HUDEP-2 (cell line): Measurements from ENCODE around the gene ALK.

ENCODE experiments used
- DNase-seq, 76 experiments: peaks; one replicate each; lab custom pipeline; 2025; ENCODE audit not compliant: unreplicated experiment in 76 of 76; lab: John Stamatoyannopoulos, UW

Gene ALK

DNA sequence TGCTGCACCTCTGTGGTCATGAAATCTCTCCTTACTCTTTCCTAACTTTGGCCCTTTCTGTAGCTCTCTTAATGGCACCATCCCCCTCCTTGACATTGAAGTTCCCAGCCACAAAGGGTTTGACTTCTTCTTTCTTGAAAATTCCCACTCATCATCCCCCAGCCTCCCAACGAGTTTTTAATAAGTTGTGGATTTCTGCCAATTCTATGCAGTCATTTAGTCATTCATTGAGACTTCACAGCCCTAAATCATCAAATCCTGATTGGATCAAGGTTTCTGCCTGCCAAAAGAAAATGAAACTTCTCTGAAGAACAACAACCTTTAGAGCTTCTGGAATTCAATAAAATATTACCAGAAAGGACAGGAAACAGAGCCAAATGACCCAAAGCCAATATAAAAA is 451.9 kb downstream of the ALK start:
- DNase-seq = no peak

DNA sequence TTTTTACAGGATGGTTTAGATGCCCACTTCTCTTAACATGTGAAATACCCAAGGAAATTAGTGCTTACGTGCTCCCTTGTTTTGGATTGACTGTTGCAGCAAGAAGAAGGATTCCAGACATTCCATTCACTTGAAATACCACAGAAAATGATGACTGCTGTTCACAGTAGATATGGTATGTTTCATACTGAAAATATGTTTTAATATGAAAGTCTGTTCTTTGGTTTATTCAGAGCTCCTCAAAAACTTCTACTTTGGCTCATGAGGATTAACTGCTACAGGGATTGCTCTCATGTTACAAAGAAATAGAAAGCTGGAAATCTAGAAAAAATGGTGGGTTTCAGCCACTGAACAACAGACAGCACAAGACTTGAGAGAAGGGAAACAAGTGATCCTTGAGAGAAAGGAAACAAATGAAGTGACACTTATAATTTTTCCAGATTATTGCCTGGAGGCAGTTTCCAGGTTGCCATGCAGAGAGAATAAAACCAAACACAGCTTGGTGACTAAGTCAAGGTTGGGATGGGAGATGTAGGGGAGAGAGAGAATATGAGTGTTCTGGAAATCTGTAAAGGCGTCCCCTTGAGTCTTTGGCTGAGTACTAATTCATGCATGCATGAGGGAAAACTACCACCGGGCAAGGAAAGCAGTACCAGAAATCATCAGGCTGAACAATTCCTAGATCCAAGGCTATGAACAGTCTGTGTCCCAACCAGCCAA is 458.0 kb downstream of the ALK start:
- no peak for DNase-seq

DNA sequence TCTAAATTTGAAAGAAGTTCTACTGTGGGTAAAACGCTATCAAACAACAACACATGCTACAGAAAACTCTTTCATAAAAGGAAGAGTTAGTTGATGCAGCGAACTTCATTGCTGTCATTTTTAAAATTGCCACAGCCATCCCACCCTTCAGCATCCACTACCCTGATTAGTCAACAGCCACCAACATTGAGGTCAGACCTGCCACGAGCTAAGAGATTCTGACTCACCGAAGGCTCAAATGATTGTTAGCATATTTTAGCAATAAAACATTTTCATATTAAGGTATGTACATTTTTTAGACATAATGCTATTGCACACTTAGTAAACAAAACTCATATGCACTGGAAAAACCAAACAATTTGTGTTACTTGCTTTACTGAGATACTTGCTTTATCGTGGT is 459.1 kb downstream of the ALK start:
- DNase-seq = no peak

DNA sequence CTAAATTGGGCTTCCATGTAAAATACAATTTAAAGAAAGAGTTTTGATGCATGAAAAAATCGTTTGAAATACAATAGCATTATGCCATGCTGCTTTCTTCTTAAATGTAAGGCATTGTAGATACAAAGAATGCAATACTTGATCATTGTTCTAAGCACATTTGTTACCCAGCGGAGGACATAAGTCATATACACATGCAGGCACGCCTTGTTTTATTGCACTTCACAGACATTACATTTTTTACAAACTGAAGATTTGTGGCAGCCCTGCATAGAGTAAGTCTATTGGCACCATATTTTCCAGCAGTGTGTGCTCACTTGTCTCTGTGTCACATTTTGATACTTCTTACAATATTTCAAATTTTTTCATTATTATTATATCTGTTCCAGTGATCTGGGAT is 461.2 kb downstream of the ALK start:
- no peak for DNase-seq

DNA sequence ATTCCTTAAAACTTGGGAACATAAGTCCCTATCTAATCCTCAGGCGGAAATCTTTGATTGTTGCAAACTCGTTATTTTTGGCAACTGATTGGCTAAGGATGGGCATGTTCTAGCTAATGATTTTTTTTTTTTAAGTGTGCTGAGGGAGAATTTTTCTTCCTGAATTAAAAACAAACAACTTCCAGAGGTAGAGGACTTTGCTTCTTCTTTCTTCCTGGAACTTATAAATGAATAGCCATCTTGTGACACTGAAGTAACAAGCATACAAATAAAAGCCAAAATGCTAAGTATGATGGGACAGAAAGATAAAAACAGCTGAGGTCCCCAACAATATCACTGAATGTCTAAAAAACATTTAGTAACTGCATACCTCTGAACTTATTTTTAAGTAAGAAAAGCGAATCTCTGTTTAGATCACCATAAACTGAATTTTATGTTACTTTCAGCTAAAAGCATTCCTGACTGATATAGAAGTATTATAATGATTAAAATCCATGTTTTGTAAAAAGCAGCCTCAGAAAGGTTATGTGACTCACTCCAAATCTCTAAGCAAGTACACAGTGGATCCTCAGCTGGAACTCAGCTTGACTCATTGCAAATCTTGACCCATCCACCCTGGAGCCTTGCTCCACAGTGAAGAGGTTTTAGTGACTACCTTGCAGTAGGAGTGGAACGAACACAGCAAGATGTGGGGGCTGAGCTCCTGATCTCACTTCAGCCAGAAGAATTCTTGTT is 461.8 kb downstream of the ALK start:
- no peak for DNase-seq

DNA sequence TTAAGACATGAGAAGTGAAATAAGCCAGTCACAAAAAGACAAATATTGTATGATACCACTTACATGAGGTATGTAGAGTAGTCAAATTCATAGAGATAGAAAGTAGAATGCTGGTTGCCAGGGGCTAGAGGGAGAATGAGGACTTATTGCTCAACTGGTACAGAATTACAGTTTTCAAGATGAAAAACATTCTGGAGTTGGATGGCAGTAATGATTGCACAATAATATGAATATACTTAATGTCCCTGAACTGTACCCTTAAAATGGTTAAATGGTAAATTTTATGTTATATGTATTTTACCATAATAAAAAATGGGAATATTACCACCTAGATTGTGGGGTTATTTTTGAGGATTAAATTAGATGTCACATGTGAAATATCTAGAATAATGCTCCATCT is 465.0 kb downstream of the ALK start:
- no peak for DNase-seq

DNA sequence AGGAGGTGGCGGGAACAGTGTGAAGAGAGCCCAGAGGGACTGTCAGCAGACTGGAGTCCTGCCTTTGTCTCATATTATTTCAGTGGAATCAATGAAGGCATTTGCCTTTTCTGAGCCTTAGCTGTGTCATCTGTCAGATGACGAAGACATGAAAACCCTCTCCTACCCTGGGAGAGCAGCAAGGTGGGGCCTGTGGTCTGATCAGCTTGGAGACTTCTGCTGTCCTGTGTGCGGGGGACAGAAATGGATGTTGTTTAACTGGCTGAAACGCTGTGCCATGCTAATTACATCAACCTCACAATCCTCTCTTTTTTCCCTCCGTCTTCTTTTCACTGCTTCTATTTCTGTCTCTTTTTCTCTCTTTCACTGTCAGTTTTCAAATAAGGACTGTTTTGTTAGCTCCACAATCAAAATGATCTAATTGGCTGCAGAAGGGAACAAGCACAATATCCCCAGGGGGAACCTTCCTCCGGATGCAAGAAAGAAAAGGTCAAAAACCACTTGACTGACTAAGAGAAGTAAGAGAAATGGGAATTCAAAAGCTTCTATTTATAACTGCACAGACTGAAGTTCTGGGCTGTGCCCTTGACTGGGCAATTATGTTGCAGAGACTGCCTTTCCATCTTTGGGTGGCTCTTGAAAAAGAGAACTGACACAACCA is 466.1 kb downstream of the ALK start:
- no peak for DNase-seq

DNA sequence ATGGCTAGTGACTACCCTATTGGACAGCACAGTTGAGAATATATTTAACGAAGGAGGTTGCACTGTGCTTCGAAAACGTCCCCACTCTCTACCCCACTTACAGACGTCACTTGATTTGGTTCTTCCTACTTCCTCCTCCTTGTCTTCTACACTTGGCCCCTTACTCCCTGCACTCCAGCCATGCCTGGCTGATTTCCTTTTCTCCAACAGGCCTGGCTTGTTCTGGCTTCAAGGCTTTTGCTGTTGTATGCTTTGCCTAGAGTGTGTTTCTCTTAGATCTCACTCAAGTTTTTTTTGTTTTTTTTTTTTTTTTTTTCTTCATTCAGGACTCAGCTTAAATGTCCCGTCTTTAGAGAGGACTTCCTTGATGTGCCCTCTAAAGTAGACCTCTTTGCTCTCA is 469.4 kb downstream of the ALK start:
- no peak for DNase-seq

DNA sequence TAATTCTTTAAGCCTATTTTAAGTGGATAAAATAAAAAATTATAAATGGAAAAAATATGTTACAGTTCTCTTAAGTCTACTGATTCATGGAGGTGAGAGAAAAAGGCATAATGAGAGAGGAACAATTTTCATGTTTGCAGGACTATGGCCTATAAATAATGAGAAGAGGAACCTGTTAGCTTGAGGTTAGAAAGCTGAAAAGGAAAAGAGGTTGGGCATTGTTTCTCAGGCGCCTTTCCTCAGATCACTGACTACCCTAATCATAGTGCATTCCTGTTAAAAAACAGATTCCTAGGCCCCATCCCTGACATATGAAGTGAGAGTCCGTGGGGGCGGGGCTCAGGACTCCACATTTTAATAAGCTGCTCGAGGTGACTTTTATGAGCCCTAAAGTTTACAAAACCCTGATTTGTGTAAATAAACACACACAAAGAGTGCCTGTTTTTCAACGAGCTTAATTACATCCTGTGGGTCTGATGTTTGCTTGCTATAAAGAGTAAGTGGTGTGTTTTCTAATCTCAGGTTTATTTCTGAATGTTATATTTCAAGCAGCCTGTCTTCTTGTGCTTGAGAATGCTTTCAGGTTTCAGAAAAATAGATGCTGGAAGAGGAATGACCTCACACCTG is 470.7 kb downstream of the ALK start:
- no peak for DNase-seq

DNA sequence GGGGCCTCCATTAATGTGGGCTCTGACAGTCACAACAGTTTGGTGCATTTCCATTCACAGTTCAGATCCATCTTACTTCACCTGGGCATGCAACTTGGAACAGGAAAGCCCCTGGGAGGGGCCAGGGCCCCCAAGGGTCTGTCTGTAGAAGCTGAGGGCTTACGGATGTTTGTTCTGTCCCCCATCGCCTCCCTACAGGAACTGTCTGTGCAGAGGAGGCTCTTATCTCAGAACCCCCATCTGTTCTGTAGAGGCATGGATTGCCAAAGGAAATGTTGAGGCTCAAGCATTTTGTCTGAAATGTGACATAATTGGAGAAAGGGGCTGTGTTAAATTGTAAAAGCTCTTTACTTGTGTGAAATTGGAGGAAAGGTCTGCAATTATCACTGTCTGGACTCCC is 471.9 kb downstream of the ALK start:
- DNase-seq = no peak

DNA sequence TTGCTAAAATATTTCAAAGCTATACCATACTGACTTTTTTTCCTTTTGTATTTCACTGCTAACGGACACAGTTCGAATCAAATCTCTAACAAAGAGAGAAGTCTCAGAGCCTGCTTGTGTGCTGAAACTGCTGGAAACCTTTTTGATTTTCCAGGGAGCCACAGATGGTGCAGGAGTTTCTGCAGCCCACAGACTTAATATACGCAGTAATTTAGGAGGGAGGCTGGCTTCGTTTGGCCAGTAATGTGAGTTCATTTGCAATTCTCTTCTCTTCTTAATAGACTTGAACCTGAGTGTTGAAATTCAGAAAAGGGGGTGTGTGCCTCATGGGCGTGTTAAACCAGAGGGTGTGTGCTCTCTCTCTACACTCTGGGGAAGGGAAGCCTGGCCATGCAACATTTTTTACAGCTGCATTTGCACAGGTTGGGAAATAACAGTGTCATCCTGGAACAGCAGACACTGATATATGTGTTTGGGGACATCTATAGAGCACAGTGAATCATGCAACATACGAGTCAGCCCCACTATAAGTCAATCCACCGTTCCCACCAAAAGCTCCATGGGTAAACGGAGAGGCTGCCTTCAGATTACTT is 473.2 kb downstream of the ALK start:
- DNase-seq = no peak

DNA sequence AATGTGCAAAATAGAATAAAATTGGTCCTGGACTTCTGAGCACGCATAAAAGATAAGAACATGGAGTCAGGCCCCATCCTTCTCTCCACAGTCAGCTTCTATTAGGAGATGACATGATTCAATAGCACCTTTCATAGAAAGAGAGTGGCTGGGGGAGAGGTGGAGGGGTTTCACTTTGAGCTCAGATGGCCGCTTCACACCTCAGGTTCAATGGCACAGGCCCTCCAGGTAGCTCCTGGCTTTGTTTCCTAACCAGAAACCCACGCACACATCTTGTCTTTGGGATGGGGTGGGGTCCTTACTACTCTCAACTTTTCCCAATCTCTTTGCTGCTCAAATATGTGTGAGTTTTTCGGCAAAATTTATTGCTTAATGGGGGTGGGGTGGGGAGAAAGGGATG is 473.9 kb downstream of the ALK start:
- no peak for DNase-seq

DNA sequence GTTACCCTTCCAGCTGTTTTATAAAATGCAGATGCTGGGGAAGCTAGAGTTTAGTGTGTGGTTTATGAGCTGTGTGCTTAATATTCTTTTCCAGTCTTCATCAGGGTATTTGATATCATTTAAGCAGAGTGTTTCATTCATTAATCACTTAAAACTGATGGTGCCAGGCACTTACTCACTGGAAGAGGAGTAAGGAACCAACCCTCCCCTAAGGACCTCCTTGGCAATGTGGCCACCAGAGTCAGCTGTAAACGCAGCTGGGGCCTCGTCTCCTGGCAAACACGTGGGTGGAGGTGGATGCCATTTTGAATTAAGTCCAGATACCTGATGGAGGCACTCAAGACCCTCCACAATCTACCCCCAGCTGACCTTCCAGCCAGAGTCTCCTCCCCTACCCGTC is 474.5 kb downstream of the ALK start:
- no peak for DNase-seq

DNA sequence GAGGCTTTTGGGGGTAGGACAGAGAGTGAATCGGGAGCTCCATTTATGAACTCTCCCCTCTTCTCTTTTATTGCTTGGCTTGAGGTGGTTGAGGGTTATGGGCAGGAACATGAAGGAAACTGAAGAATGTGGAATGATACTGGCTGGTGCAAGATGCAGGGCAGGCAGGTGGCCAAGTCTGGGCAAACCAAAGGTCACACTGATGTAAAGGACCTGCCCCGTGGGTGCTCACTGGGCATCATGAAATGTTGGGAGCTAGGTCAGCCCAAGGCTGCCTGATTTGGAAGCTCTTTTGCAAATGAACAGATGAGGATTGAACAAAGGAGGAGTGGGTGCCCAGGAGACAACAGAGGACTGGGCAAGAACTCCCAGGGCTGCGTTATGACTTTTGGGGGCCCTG is 477.2 kb downstream of the ALK start:
- DNase-seq = no peak

DNA sequence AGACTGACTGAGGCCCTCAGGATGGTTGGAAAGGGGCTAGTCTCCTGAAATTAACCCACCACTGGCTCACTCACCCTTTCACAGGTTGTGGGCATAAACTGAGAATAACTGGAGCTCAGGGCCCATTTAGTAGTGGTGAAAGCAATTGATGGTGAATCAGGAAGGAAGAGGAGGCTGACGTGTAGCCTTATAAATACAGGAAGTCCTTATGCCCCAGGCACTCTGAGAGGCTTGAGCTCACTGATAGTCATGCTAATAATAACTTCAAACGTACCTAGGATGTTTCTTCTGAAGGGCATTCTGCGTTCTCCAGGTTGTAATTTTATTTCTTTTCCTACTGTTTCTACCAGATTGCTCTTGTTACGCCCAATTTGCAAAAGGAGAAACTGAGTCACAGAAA is 477.8 kb downstream of the ALK start:
- DNase-seq = no peak

DNA sequence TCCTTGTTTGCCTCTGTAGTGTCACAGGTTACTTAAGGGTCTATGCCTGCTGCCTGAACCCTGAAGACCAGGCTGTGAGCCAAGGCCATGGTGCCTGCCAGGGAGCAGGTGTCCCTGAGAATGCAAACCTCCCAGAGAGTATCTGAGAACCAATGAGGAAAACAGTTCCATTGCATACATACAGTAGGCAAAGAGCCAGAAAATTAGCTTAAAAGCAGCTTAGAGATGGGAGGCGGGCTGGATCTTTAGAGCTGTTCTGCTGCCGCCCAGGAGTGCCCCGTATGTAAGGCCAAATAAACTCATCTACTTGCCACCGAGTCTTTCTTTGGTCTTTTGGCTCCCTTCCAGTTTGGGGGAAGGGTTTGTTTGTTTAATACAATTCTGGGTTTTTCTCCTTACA is 478.2 kb downstream of the ALK start:
- DNase-seq = no peak

DNA sequence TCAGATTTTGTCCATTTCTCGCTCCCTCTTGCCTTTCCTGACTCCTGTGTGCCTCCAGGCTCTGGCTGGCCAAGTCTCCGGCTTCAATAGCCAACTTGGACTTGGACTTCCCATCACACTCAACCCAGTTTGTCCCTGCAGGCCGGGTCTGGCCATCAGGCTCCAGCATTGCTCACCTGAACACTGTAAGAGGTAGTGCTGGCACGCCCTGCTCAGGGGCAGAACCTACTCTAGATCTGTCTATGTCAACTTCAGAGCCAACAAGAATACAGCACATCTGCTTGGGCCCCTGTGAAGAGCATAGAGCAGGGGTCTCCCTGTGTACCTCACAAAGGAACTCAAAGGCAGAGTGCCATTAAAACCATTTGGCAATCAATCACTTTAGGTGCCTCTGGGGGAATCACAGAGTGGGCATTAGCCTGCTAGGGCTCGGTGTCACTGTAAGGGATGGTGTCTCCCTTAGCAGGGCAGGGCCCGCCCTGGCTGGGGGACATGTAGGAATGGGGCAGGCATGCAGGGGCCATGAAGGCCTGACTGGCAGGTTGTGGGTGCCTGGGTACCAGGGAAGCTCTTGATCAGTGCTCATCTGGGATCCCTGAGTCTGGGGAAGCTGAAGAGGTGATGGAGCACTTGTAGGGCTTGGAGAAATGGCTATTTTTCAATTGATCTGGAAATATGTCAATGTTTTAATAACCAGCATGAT is 480.3 kb downstream of the ALK start:
- no peak for DNase-seq

DNA sequence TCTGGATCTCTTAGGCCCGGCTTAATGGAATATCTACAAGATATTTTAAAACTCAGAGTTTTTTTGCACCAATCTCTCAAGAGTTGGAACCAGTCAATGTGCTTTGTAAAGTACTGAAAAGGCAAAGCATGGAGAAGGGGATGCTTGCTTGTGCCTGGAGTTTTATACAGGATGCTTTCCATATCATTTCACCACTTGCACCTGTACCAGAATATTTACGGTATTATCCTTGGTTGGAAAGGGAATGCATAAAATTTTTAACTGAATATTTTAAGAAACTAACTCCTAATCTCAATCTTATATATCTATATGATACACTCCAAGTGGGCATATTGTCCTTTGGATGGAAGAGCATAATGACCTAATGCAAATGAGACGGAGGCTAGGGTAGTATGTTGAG is 487.5 kb downstream of the ALK start:
- DNase-seq = no peak

DNA sequence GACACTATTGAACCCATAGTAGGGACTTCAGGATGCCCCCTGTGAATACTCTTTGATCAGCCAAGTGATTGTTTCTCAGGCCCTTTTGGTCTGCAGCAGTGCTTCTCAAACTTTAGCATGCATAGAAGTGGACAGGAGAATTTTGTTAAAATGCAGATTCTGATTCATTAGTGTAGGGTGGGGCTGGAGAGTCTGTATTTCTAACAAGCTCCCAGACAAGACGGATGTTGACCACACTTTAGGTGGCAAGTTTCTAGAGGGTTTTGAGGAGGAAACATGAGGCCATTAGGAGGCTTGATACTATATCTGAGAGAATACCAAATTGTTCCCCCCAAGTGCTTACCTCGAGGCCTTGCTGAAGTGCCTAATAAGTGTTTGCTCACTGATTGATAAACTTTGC is 488.3 kb downstream of the ALK start:
- no peak for DNase-seq

DNA sequence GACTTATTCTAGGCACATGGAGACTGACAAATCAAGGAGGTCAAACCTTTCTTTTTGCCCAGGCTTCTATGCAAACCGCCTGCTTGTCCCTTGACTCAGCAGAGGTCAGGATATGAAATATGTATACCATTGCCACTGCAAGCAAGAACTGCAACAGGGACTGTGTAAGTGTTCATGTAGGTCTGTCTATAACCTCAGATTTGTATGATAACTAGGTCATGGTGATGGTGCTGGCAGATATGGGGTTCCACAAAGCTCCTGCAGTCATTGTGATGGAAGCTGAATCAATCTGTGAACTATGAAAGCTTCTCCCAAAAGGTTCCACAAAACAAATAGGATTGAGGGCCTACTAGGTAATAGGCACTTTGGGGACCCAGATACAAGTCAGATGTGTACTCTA is 489.9 kb downstream of the ALK start:
- no peak for DNase-seq
